ENCODE results near the gene PDK4. TPM values are rescaled to one million over a fixed set of nuclear protein-coding genes. Genes with fewer than 3 reads are reported as not detected.
A peak's percentile ranks its signal among the peaks of the same experiment; 100 is the strongest.

Gene PDK4
- total and polyA plus RNA-seq, 2 of the 13 experiments (the other 11 are each of a cell fraction or from before 2014, with no cell fraction given), result 0.04 TPM; not detected in 1

GRCh38 chr7:95590387-95591248, 5.7 kb downstream of the PDK4 start (continued):
- TF ChIP-seq ZUFSP (CRISPR knock-in tag; IDR thresholded peaks at IDR 0.05; ENCODE audit: borderline replicate concordance) (no peak), PRDM10 (CRISPR knock-in tag; IDR thresholded peaks at IDR 0.05; ENCODE audit: low read depth) (no peak), SKIL (CRISPR knock-in tag; IDR thresholded peaks at IDR 0.05; ENCODE audit: borderline replicate concordance) (peak; percentile 81), RFXANK (CRISPR knock-in tag; IDR thresholded peaks at IDR 0.05) (no peak), AGO1 (IDR thresholded peaks at IDR 0.05; ENCODE audit: low read depth, low read length, poor library complexity, severe bottlenecking) (no peak), KDM6A (CRISPR knock-in tag; IDR thresholded peaks at IDR 0.05; ENCODE audit: low read depth) (no peak), ZFX (CRISPR knock-in tag; IDR thresholded peaks at IDR 0.05; ENCODE audit: low read depth) (no peak), ATRX (CRISPR knock-in tag; IDR thresholded peaks at IDR 0.05; ENCODE audit: borderline replicate concordance) (no peak), ZNF24 (IDR thresholded peaks at IDR 0.05) (no peak), SMAD9 (CRISPR knock-in tag; IDR thresholded peaks at IDR 0.05) (no peak), CREM (IDR thresholded peaks at IDR 0.05) (peak; percentile 64), CREM (CRISPR knock-in tag; IDR thresholded peaks at IDR 0.05) (no peak), ZNF749 (CRISPR knock-in tag; IDR thresholded peaks at IDR 0.05; ENCODE audit: borderline replicate concordance) (no peak), ZNF562 (CRISPR knock-in tag; IDR thresholded peaks at IDR 0.05; ENCODE audit: borderline replicate concordance) (no peak), FOXC1 (CRISPR knock-in tag; IDR thresholded peaks at IDR 0.05; ENCODE audit: borderline replicate concordance) (no peak)
